Karpas-422 (cell line): ENCODE data around the gene MLLT3. TPM values are rescaled to one million over a fixed set of nuclear protein-coding genes. Genes with fewer than 3 reads are reported as not detected.
A peak's percentile ranks its signal among the peaks of the same experiment; 100 is the strongest.

Experiments
- DNase-seq: peaks from one replicate; pipeline ENCODE4 v3.0.0-alpha.2; 2015
- H2AFZ ChIP-seq: fragments of 200-600 bp; sonication (generic); 2 replicates; pipeline ENCODE4 v1.6.1; 2014; ENCODE audit warnings: antibody characterized with exemption, low read length, mixed read lengths
- H3K27ac ChIP-seq: fragments of 200-600 bp; sonication (generic); 2 replicates; pipeline ENCODE4 v1.5.1; 2014; ENCODE audit warnings: mild to moderate bottlenecking, low read length, moderate library complexity
- H3K27me3 ChIP-seq: fragments of 200-600 bp; sonication (generic); 2 replicates; pipeline ENCODE4 v1.6.1; 2014; ENCODE audit warnings: low read length, mixed read lengths
- H3K36me3 ChIP-seq: fragments of 200-600 bp; sonication (generic); 2 replicates; pipeline ENCODE4 v1.6.1; 2014; ENCODE audit warnings: low read length, mixed read lengths; ENCODE audit not compliant: insufficient read depth
- H3K4me1 ChIP-seq: fragments of 200-600 bp; sonication (generic); 2 replicates; pipeline ENCODE4 v1.6.1; 2014; ENCODE audit warnings: mild to moderate bottlenecking, low read length, mixed read lengths
- H3K4me2 ChIP-seq: fragments of 200-600 bp; sonication (generic); 2 replicates; pipeline ENCODE4 v1.6.1; 2014; ENCODE audit warnings: low read length, low read depth, mild to moderate bottlenecking; ENCODE audit not compliant: poor library complexity, severe bottlenecking
- H3K4me3 ChIP-seq: fragments of 200-600 bp; sonication (generic); 2 replicates; pipeline ENCODE4 v1.5.1; 2014; ENCODE audit warnings: mild to moderate bottlenecking, antibody characterized with exemption, low read length, mixed read lengths
- H3K79me2 ChIP-seq: fragments of 200-600 bp; sonication (generic); 2 replicates; pipeline ENCODE4 v1.6.1; 2014; ENCODE audit warnings: mild to moderate bottlenecking, low read length, mixed read lengths
- H3K9ac ChIP-seq: fragments of 200-600 bp; sonication (generic); 2 replicates; pipeline ENCODE4 v1.6.0; 2014; ENCODE audit warnings: low read length
- H3K9me2 ChIP-seq: fragments of 200-600 bp; sonication (generic), shearing (Covaris generic); replicated peaks from 2 replicates; pipeline ENCODE4 v1.6.0; 2014; ENCODE audit warnings: mild to moderate bottlenecking, low read length, moderate library complexity; ENCODE audit not compliant: insufficient read depth
- H3K9me3 ChIP-seq: fragments of 300-700, 200-600 bp; sonication (generic); 2 replicates; pipeline ENCODE4 v1.6.1; 2014; ENCODE audit warnings: low read length, mixed read lengths
- H4K20me1 ChIP-seq: fragments of 200-600 bp; sonication (generic); 2 replicates; pipeline ENCODE4 v1.6.1; 2014; ENCODE audit warnings: mild to moderate bottlenecking, antibody characterized with exemption, low read length, low read depth; ENCODE audit not compliant: insufficient read depth
- total RNA-seq: library from RNA; depleted of rRNA; stranded (reverse); fragments of >200 nt; shearing (Covaris generic); gene quantifications from 2 replicates; pipeline ENCODE4 v1.2.3, GENCODE V29; 2014; ENCODE audit warnings: low replicate concordance; rRNA removed

The MLLT3 gene
- 4.0 and 5.8 TPM in 2 replicates for total RNA-seq

- Histone ChIP-seq H3K79me2 (no peaks in the 10 kb centered on the region), H3K9ac (peak within 1 kb of the TSS; percentile 78), H3K36me3 (no peaks in the 10 kb centered on the region), H3K9me2 (no peaks in the 10 kb centered on the region), H3K4me1 (peaks cover 22% of the 10 kb centered on the region), H3K4me3 (peak within 1 kb of the TSS; percentile 89), H4K20me1 (no peaks in the 10 kb centered on the region), H2AFZ (peak within 1 kb of the TSS; percentile 99), H3K4me2 (peak within 1 kb of the TSS; percentile 100), H3K9me3 (no peaks in the 10 kb centered on the region), H3K27me3 (no peaks in the 10 kb centered on the region), H3K27ac (peak within 1 kb of the TSS; percentile 65)
- peak; percentile 97 for DNase-seq
Measured at GRCh38 chr9:20622330-20623020, at the start of gene MLLT3. Gene MLLT3, minus strand, starts transcription at chr9:20622499.

- no peak overlapping the region for H3K9ac ChIP-seq
- H3K27me3 ChIP-seq = no peaks in the 10 kb centered on the region
- no peaks in the 10 kb centered on the region for H3K9me2 ChIP-seq
- H3K79me2 ChIP-seq = no peaks in the 10 kb centered on the region
- H2AFZ ChIP-seq = no peak overlapping the region
- no peaks in the 10 kb centered on the region for H4K20me1 ChIP-seq
- no peak overlapping the region for H3K4me2 ChIP-seq
- no peak overlapping the region for H3K4me3 ChIP-seq
- no peaks in the 10 kb centered on the region for H3K9me3 ChIP-seq
- no peaks in the 10 kb centered on the region for H3K4me1 ChIP-seq
- H3K36me3 ChIP-seq = no peaks in the 10 kb centered on the region
- H3K27ac ChIP-seq = no peak overlapping the region
- DNase-seq = no peak
Measured at GRCh38 chr9:20671635-20672034, 49.3 kb upstream of the MLLT3 start.

GRCh38 chr9:20670395-20670794 is 48.1 kb upstream of the MLLT3 start:
- H3K36me3 ChIP-seq = no peaks in the 10 kb centered on the region
- no peaks in the 10 kb centered on the region for H3K79me2 ChIP-seq
- peak; percentile 28 for DNase-seq
- no peaks in the 10 kb centered on the region for H3K9me2 ChIP-seq
- H3K9me3 ChIP-seq = no peaks in the 10 kb centered on the region
- no peaks in the 10 kb centered on the region for H3K4me1 ChIP-seq
- H3K9ac ChIP-seq = no peak overlapping the region
- H3K27me3 ChIP-seq = no peaks in the 10 kb centered on the region
- no peak overlapping the region for H3K4me3 ChIP-seq
- H3K4me2 ChIP-seq = no peak overlapping the region
- H2AFZ ChIP-seq = no peak overlapping the region
- H4K20me1 ChIP-seq = no peaks in the 10 kb centered on the region
- H3K27ac ChIP-seq = no peak overlapping the region

GRCh38 chr9:20664501-20664900 is 42.2 kb upstream of the MLLT3 start:
- H3K79me2 ChIP-seq = no peaks in the 10 kb centered on the region

GRCh38 chr9:20663133-20663532 is 40.8 kb upstream of the MLLT3 start:
- Histone ChIP-seq H2AFZ (no peak overlapping the region), H3K9ac (no peak overlapping the region), H3K4me3 (no peak overlapping the region), H3K27ac (no peak overlapping the region), H4K20me1 (no peaks in the 10 kb centered on the region), H3K4me2 (no peak overlapping the region), H3K27me3 (no peaks in the 10 kb centered on the region), H3K4me1 (peaks cover 5% of the 10 kb centered on the region; the same call in 1 of the 2 replicates), H3K9me3 (no peaks in the 10 kb centered on the region), H3K36me3 (no peaks in the 10 kb centered on the region), H3K9me2 (no peaks in the 10 kb centered on the region), H3K79me2 (no peaks in the 10 kb centered on the region)
- no peak for DNase-seq

More at GRCh38 chr9:20664501-20664900, 42.2 kb upstream of the MLLT3 start:
- no peaks in the 10 kb centered on the region for H3K9me3 ChIP-seq
- H2AFZ ChIP-seq = no peak overlapping the region
- no peak overlapping the region for H3K27ac ChIP-seq
- H3K27me3 ChIP-seq = no peaks in the 10 kb centered on the region
- no peaks in the 10 kb centered on the region for H3K9me2 ChIP-seq
- no peak overlapping the region for H3K4me3 ChIP-seq
- H3K36me3 ChIP-seq = no peaks in the 10 kb centered on the region
- DNase-seq = no peak
- no peaks in the 10 kb centered on the region for H4K20me1 ChIP-seq
- H3K4me1 ChIP-seq = no peaks in the 10 kb centered on the region
- H3K9ac ChIP-seq = no peak overlapping the region
- H3K4me2 ChIP-seq = no peak overlapping the region

- H3K4me1 ChIP-seq = peaks cover 5% of the 10 kb centered on the region; the same call in 1 of the 2 replicates
- no peaks in the 10 kb centered on the region for H3K9me2 ChIP-seq
- H3K36me3 ChIP-seq = no peaks in the 10 kb centered on the region
- H3K4me2 ChIP-seq = no peak overlapping the region
- no peaks in the 10 kb centered on the region for H4K20me1 ChIP-seq
- no peaks in the 10 kb centered on the region for H3K9me3 ChIP-seq
- no peak overlapping the region for H3K4me3 ChIP-seq
- no peaks in the 10 kb centered on the region for H3K79me2 ChIP-seq
- no peaks in the 10 kb centered on the region for H3K27me3 ChIP-seq
- H3K27ac ChIP-seq = no peak overlapping the region
- DNase-seq = no peak
- no peak overlapping the region for H3K9ac ChIP-seq
- H2AFZ ChIP-seq = no peak overlapping the region
Measured at GRCh38 chr9:20662156-20662555, 39.9 kb upstream of the MLLT3 start.

- no peaks in the 10 kb centered on the region for H3K36me3 ChIP-seq
- H3K27ac ChIP-seq = no peak overlapping the region
- no peaks in the 10 kb centered on the region for H3K9me2 ChIP-seq
- H3K4me2 ChIP-seq = peak overlapping the region; percentile 61
- no peak overlapping the region for H3K9ac ChIP-seq
- no peaks in the 10 kb centered on the region for H3K27me3 ChIP-seq
- H2AFZ ChIP-seq = no peak overlapping the region
- H4K20me1 ChIP-seq = no peaks in the 10 kb centered on the region
- DNase-seq = peak; percentile 17
- H3K4me1 ChIP-seq = peaks cover 5% of the 10 kb centered on the region; the same call in 1 of the 2 replicates
- H3K9me3 ChIP-seq = no peaks in the 10 kb centered on the region
- no peaks in the 10 kb centered on the region for H3K79me2 ChIP-seq
- no peak overlapping the region; the same call in 1 of the 2 replicates for H3K4me3 ChIP-seq
Measured at GRCh38 chr9:20659474-20659967, 37.2 kb upstream of the MLLT3 start.

- Histone ChIP-seq H3K4me1 (peaks cover 5% of the 10 kb centered on the region; the same call in 1 of the 2 replicates), H4K20me1 (no peaks in the 10 kb centered on the region), H3K36me3 (no peaks in the 10 kb centered on the region), H3K27ac (no peak overlapping the region), H3K9me2 (no peaks in the 10 kb centered on the region), H3K27me3 (no peaks in the 10 kb centered on the region), H3K4me3 (peak overlapping the region; percentile 60), H3K9ac (peak overlapping the region; percentile 11; the same call in 1 of the 2 replicates), H3K4me2 (peak overlapping the region; percentile 61), H2AFZ (peak overlapping the region; percentile 81; the same call in 1 of the 2 replicates), H3K79me2 (no peaks in the 10 kb centered on the region), H3K9me3 (no peaks in the 10 kb centered on the region)
- no peak for DNase-seq
Measured at GRCh38 chr9:20658677-20659473, 36.6 kb upstream of the MLLT3 start.
